T-helper 2 cell treated with Interferon-gamma antibody and Interleukin-4, amounts not matched to agents 100 ng/mL and 5 ng/mL, for 36 hours (primary cell): ENCODE measurements around the gene ABO. TPM values are rescaled to one million over a fixed set of nuclear protein-coding genes. Genes with fewer than 3 reads are reported as not detected.
"Not testable (repeated sequence)": the region's sequence is repeated elsewhere in the genome, so short reads cannot be mapped to it uniquely, and the experiment has no call there.

Experiments
- intact Hi-C: fragments of 100-400 bp; cut with micrococcal nuclease; formaldehyde crosslinking; loops from one replicate; pipeline ENCODE4 v1.15.1; 2023
- total RNA-seq: library from RNA; stranded (reverse); gene quantifications from 2 replicates; pipeline ENCODE4 v1.2.3, GENCODE V29; 2022

Gene ABO
- total RNA-seq, 1 donor from 2014 or later: 2.0 TPM

GRCh38 chr9:133290751-133291302, 15.8 kb upstream of the ABO start:
- intact Hi-C loops: no loop called here

DNA sequence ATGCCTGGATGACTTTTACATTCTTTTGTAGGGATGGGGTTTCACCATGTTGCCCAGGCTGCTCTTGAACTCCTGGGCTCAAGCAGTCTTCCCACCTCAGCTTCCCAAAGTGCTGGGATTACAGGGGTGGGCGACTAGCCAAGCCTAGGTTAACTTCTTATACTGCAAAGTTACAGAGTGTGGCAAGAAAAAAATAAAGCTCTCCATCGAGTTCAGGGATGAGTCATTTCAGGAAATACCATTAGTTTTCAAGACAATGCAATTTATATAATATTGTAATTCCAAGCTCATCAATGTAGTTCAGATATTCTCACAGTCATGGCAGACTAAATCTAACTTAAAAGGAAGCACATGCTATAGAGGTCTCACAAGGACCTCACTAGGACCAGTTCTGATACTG, 11.5 kb upstream of the ABO start:
- intact Hi-C loops: no loop called here

- intact Hi-C loops: no loop called here
These were observed 10.3 kb upstream of the ABO start for GRCh38 chr9:133285252-133285775.

DNA sequence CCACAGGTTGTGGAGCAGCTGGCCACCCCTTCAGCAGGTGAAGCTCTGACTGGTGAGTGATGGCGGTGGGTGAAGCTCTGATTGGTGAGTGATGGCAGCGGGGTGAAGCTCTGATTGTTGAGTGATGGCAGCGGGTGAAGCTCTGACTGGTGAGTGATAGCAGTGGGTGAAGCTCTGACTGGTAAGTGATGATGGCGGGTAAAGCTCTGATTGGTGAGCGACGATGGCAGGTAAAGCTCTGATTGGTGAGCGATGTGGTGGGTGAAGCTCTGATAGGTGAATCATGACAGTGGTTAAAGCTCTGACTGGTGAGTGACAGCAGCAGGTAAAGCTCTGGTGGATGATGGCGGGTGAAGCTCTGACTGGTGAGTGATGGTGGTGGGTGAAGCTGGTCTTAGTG, 9.4 kb upstream of the ABO start:
- intact Hi-C loops: no loop called here

- intact Hi-C loops: not testable (repeated sequence)
These were observed 8.4 kb upstream of the ABO start for GRCh38 chr9:133283255-133284032.

- intact Hi-C loops: no loop called here
These were observed 7.7 kb upstream of the ABO start for GRCh38 chr9:133282464-133283238.

GRCh38 chr9:133280392-133280791, 5.4 kb upstream of the ABO start:
- intact Hi-C loops: no loop called here

GRCh38 chr9:133278161-133279114, 3.4 kb upstream of the ABO start:
- intact Hi-C loops: loop anchor here (10.0 kb wide), 1 partner anchor 94 kb away; no protein-coding TSS in a partner anchor

- intact Hi-C loops: loop anchor here (10.0 kb wide), 1 partner anchor 93 kb away; no protein-coding TSS in a partner anchor
These were observed 2.5 kb upstream of the ABO start for GRCh38 chr9:133277467-133277866.

GRCh38 chr9:133276923-133277322, 1.9 kb upstream of the ABO start:
- intact Hi-C loops: loop anchor here (10.0 kb wide), 1 partner anchor 92 kb away; no protein-coding TSS in a partner anchor

DNA sequence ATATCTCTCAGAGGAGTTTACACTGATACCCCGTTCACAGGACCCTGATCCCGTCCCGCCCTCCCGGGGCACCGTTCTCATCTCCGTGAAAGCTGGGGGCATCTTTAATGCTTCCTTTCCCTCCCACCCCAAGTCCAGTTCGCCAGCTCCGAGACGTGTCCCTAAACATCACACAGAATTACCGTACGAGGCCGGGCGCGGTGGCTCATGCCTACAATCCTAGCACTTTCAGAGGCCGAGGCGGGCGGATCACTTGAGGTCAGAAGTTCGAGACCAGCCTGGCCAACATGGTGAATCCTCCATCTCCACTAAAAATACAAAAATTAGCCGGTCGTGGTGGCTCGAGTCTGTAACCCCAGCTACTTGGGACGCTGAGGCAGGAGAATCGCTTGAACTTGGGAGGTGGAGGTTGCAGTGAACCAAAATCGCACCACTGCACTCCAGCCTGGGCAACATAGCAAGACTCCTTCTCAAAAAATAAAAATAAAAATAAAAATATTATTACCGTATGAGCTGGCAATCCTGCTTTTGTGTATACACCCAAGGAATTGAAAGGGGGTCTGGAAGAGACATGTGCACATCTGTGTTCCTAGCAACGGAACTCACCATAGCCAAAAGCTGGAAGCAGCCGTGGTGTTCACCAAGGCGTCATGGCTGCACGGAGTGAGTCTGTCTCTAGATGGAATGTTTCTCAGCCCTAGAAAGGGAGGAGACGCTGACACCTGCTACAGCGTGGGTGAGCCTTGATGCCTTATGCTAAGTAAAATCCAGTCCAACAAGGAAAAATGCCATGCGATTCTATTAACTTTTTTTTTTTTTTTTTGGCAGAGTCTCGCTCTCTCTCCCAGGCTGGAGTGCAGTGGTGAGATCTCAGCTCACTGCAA, 1.2 kb upstream of the ABO start:
- intact Hi-C loops: loop anchor here (10.0 kb wide), 1 partner anchor 91 kb away; no protein-coding TSS in a partner anchor

- intact Hi-C loops: loop anchor here (10.0 kb wide), 1 partner anchor 90 kb away; no protein-coding TSS in a partner anchor
These were observed 531 bp downstream of the ABO start for GRCh38 chr9:133274236-133275104.

DNA sequence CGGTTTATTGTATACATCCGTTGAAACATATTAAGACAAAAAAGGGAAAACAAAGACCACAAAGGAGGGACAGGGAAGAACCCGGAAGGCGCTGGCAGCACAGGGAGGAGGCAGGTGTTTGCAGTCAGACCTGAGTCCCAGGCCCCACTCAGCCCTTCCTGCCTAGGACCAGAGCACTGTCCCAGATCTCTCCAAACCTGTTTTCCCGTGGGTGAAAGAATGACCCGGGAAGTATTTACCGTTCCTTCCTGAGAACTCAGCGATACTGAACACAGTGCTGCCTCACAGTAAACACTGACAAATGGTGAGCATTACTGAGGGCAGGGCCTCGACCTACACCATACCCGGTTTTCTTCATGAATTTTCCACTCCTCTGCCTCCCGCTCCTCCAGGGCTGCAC, 1.2 kb downstream of the ABO start:
- intact Hi-C loops: loop anchor here (10.0 kb wide), 1 partner anchor 89 kb away; no protein-coding TSS in a partner anchor

DNA sequence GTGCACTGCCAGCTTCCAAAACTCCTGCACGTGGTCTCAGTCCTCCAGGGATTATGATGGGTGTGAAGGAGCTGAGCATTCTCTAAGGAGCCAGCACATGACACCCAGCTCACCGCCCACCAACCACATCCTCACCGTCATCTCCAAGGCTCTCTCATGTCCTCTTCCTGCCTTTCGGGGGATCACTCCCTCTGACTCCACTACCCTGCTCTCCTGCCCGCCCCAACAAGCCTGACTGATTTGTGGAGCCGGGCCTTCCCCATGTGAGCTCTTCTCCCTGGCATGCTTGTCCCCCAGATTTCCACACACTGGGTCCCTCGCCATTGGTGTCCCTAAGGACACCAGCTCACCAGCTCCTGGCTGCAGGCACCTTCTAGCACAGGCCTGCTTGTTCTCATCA, 1.9 kb downstream of the ABO start:
- intact Hi-C loops: loop anchor here (10.0 kb wide), 1 partner anchor 88 kb away; no protein-coding TSS in a partner anchor

- intact Hi-C loops: loop anchor here (10.0 kb wide), 1 partner anchor 85 kb away; no protein-coding TSS in a partner anchor
These were observed 5.3 kb downstream of the ABO start for GRCh38 chr9:133269537-133270362.

- intact Hi-C loops: not testable (repeated sequence)
These were observed 5.9 kb downstream of the ABO start for GRCh38 chr9:133269136-133269535.

- intact Hi-C loops: no loop called here
These were observed 6.5 kb downstream of the ABO start for GRCh38 chr9:133268335-133269056.
